DMS 273 (cell line): ENCODE data around the gene C2CD2L.
"Not testable (repeated sequence)": the region's sequence is repeated elsewhere in the genome, so short reads cannot be mapped to it uniquely, and the experiment has no call there.

Experiments used
- DNase-seq: peaks from one replicate; lab custom pipeline; 2025; ENCODE audit not compliant: unreplicated experiment; lab: John Stamatoyannopoulos, UW

The C2CD2L gene

GRCh38 chr11:119149018-119149785, 42.1 kb downstream of the C2CD2L start, which contains the start of gene ABCG4:
TSS of gene ABCG4 (plus strand) at chr11:119149052. CDS start at chr11:119149966, 914 bp downstream.
- peak; percentile 44 for DNase-seq

GRCh38 chr11:119149786-119150275, 42.7 kb downstream of the C2CD2L start:
- DNase-seq: no peak

GRCh38 chr11:119152043-119152442, 44.9 kb downstream of the C2CD2L start:
- no peak for DNase-seq

- DNase-seq: no peak
Measured at GRCh38 chr11:119152604-119153003, 45.5 kb downstream of the C2CD2L start.

- DNase-seq: peak; percentile 17
Measured at GRCh38 chr11:119153049-119153818, 46.1 kb downstream of the C2CD2L start.

GRCh38 chr11:119154178-119154577, 47.0 kb downstream of the C2CD2L start:
- no peak for DNase-seq

GRCh38 chr11:119155733-119156492, 48.8 kb downstream of the C2CD2L start:
- peak; percentile 29 for DNase-seq

GRCh38 chr11:119156496-119156895, 49.4 kb downstream of the C2CD2L start:
- DNase-seq: no peak

GRCh38 chr11:119157063-119157462, 49.9 kb downstream of the C2CD2L start:
- no peak for DNase-seq

GRCh38 chr11:119158467-119158866, 51.3 kb downstream of the C2CD2L start:
- no peak for DNase-seq

GRCh38 chr11:119160151-119160550, 53.0 kb downstream of the C2CD2L start:
- DNase-seq: no peak

- no peak for DNase-seq
Measured at GRCh38 chr11:119161871-119162270, 54.7 kb downstream of the C2CD2L start.

- no peak for DNase-seq
Measured at GRCh38 chr11:119166368-119167076, 59.4 kb downstream of the C2CD2L start.

GRCh38 chr11:119167077-119167458, 59.9 kb downstream of the C2CD2L start:
- not testable (repeated sequence) for DNase-seq

GRCh38 chr11:119167933-119168332, 60.8 kb downstream of the C2CD2L start:
- no peak for DNase-seq
